IMR-90 (cell line): ENCODE results near the gene PLPP4. TPM values are rescaled to one million over a fixed set of nuclear protein-coding genes. Genes with fewer than 3 reads are reported as not detected.
A peak's percentile ranks its signal among the peaks of the same experiment; 100 is the strongest.

Experiments used
- ATAC-seq: fragments of 200-7000 bp; cut with Tn5 transposase; 2 replicates; pipeline ENCODE4 v1.9.1; 2020; ENCODE audit warnings: low read depth, mild to moderate bottlenecking, moderate library complexity
- BruUV-seq: library from RNA; stranded (reverse); fragments of 400-500 nt; replicated peaks from 2 replicates; lab custom pipeline; 2021; lab: Mats Ljungman, UMichigan
- CTCF ChIA-PET: fragments of 300-600 bp; formaldehyde crosslinking; extraction: SDS; loops from one replicate; lab custom pipeline; 2021; ENCODE audit warnings: antibody characterized with exemption; lab: Yijun Ruan, JAX
- POLR2A ChIA-PET: fragments of 300-600 bp; sonication (Branson Sonifier 250); formaldehyde crosslinking; loops from one replicate; lab custom pipeline; 2022; ENCODE audit warnings: antibody characterized with exemption; ENCODE audit not compliant: unreplicated experiment; lab: Charles Lee
- DNase-seq: peaks from one replicate; pipeline ENCODE4 v3.0.0; 2013
- H2AFZ ChIP-seq: replicated peaks from 2 replicates; pipeline ENCODE3; 2013; ENCODE audit warnings: low read length, mild to moderate bottlenecking; ENCODE audit not compliant: poor library complexity
- H2AK5ac ChIP-seq: 2 replicates; pipeline ENCODE4 v1.6.1; 2013; ENCODE audit warnings: low read depth, low read length, inconsistent platforms
- H2AK9ac ChIP-seq: replicated peaks from 2 replicates; pipeline ENCODE3; 2013; ENCODE audit warnings: mild to moderate bottlenecking, low read depth, low read length, moderate library complexity; ENCODE audit not compliant: poor library complexity
- H2BK120ac ChIP-seq: 2 replicates; pipeline ENCODE4 v1.6.1; 2013; ENCODE audit warnings: low read depth, low read length, inconsistent platforms
- H2BK15ac ChIP-seq: 3 replicates; pipeline ENCODE4 v1.6.1; 2013; ENCODE audit warnings: low read depth, low read length, inconsistent platforms
- H2BK20ac ChIP-seq: 2 replicates; pipeline ENCODE4 v1.6.1; 2013; ENCODE audit warnings: low read depth, mild to moderate bottlenecking, inconsistent platforms, low read length, moderate library complexity
- H2BK5ac ChIP-seq: 2 replicates; pipeline ENCODE4 v1.6.1; 2013; ENCODE audit warnings: mild to moderate bottlenecking, low read depth, low read length, inconsistent platforms; ENCODE audit not compliant: poor library complexity, severe bottlenecking
- H3K14ac ChIP-seq: replicated peaks from 2 replicates; pipeline ENCODE4 v1.6.1; 2013; ENCODE audit warnings: low read depth, low read length, inconsistent platforms
- H3K18ac ChIP-seq: 2 replicates; pipeline ENCODE4 v1.6.1; 2013; ENCODE audit warnings: low read depth, low read length, control low read depth
- H3K23ac ChIP-seq: 2 replicates; pipeline ENCODE4 v1.6.1; 2013; ENCODE audit warnings: low read depth, low read length, inconsistent platforms
- H3K27ac ChIP-seq: 2 replicates; pipeline ENCODE4 v1.5.1; 2013; ENCODE audit warnings: mild to moderate bottlenecking, control low read depth, low read length; ENCODE audit not compliant: insufficient read depth
- H3K27me3 ChIP-seq: 2 replicates; pipeline ENCODE4 v1.6.1; 2013; ENCODE audit warnings: low read length; ENCODE audit not compliant: control insufficient read depth, insufficient read depth
- H3K36me3 ChIP-seq: 2 replicates; pipeline ENCODE4 v1.6.1; 2013; ENCODE audit warnings: low read length, mixed read lengths; ENCODE audit not compliant: control insufficient read depth, insufficient read depth
- H3K4ac ChIP-seq: 2 replicates; pipeline ENCODE4 v1.6.1; 2013; ENCODE audit warnings: low read depth, low read length, inconsistent platforms
- H3K4me1 ChIP-seq: 2 replicates; pipeline ENCODE4 v1.6.1; 2013; ENCODE audit warnings: low read length, mixed read lengths; ENCODE audit not compliant: control insufficient read depth, insufficient read depth
- H3K4me2 ChIP-seq: 2 replicates; pipeline ENCODE4 v1.6.1; 2013; ENCODE audit warnings: low read depth, mild to moderate bottlenecking, control low read depth, low read length, moderate library complexity
- H3K4me3 ChIP-seq: 2 replicates; pipeline ENCODE4 v1.5.1; 2013; ENCODE audit warnings: low read depth, mild to moderate bottlenecking, control low read depth, low read length, moderate library complexity; ENCODE audit not compliant: insufficient read depth
- H3K56ac ChIP-seq: 2 replicates; pipeline ENCODE4 v1.6.1; 2013; ENCODE audit warnings: low read length, inconsistent platforms; ENCODE audit not compliant: insufficient read depth; ENCODE audit errors: extremely low read depth
- H3K79me1 ChIP-seq, 2 experiments: 2 replicates each; pipeline ENCODE4 v1.6.1; 2013; ENCODE audit warnings: low read length in 2 of 2, inconsistent platforms in 1 of 2, low read depth in 1 of 2
- H3K9ac ChIP-seq: 2 replicates; pipeline ENCODE4 v1.6.1; 2013; ENCODE audit warnings: low read depth, low read length, control low read depth
- H3K9me1 ChIP-seq: 2 replicates; pipeline ENCODE4 v1.6.1; 2013; ENCODE audit warnings: low read length, inconsistent platforms; ENCODE audit not compliant: insufficient read depth
- H3K9me3 ChIP-seq: 2 replicates; pipeline ENCODE4 v1.6.1; 2013; ENCODE audit warnings: low read length; ENCODE audit not compliant: control insufficient read depth, insufficient read depth
- H4K20me1 ChIP-seq: 2 replicates; pipeline ENCODE4 v1.6.1; 2013; ENCODE audit warnings: low read length, inconsistent platforms; ENCODE audit not compliant: insufficient read depth
- H4K5ac ChIP-seq: 2 replicates; pipeline ENCODE4 v1.6.1; 2013; ENCODE audit warnings: mild to moderate bottlenecking, low read depth, low read length, control low read depth
- H4K8ac ChIP-seq, 2 experiments: 2 replicates each; pipeline ENCODE4 v1.6.1; 2013; ENCODE audit warnings: low read depth in 2 of 2, low read length in 2 of 2, control low read depth in 1 of 2, inconsistent platforms in 1 of 2
- H4K91ac ChIP-seq: 2 replicates; pipeline ENCODE4 v1.6.1; 2013; ENCODE audit warnings: low read depth, low read length, inconsistent platforms; ENCODE audit not compliant: insufficient read depth
- CHD1 ChIP-seq: IDR thresholded peaks from 2 replicates; pipeline ENCODE4 v1.6.1; 2012; ENCODE audit warnings: low read depth, low read length, improper control_type of control experiment
- MAFK ChIP-seq: IDR thresholded peaks from 2 replicates; pipeline ENCODE4 v1.6.1; 2012; ENCODE audit warnings: low read depth, low read length, improper control_type of control experiment
- WGBS, 2 experiments: methylation state at CpG; one replicate each; pipeline versions ENCODE4 v1.1.5 to v1.1.7; 2013; ENCODE audit warnings: missing lambda C conversion rate in 2 of 2; ENCODE audit not compliant: insufficient read length in 1 of 2; ENCODE audit errors: extremely low coverage in 2 of 2; 5-methylcytosine and 5-hydroxymethylcytosine counted together
- dilution Hi-C: fragments of 300-500 bp; cut with HindIII; formaldehyde crosslinking; loops from one replicate; pipeline ENCODE4 v1.14.3; 2018; ENCODE audit warnings: low sequenced_read_pairs; ENCODE audit not compliant: unreplicated experiment
- in situ Hi-C: fragments of 300-500 bp; cut with MboI; formaldehyde crosslinking; loops from 3 replicates; pipeline ENCODE4 v1.14.3; 2019; ENCODE audit warnings: low sequenced_read_pairs, inconsistent platforms, mixed read lengths
- intact Hi-C: fragments of 100-400 bp; cut with micrococcal nuclease; formaldehyde crosslinking; loops from 2 replicates; pipeline ENCODE4 v1.10.0; 2022
- polyA plus RNA-seq, 3 experiments: library from polyadenylated mRNA; depleted of rRNA; stranded (reverse); fragments of >200 nt; gene quantifications; 2 replicates each; pipeline ENCODE4 v1.2.3, GENCODE V29; 2012; ENCODE audit warnings: low replicate concordance in 1 of 3
- total RNA-seq: library from RNA; depleted of rRNA; stranded (reverse); fragments of >200 nt; gene quantifications from 2 replicates; pipeline ENCODE4 v1.2.3, GENCODE V29; 2012

Gene PLPP4
- total and polyA plus RNA-seq, 2 of the 4 experiments (the other 2 are of a cell fraction) = 0.18 to 0.60 TPM

GRCh38 chr10:120475844-120476791 lies 19.1 kb downstream of the PLPP4 start:
- ATAC-seq (no peak), DNase-seq (no peak)
- no peaks in the 10 kb centered on the region for H3K4me1 ChIP-seq
- H4K91ac ChIP-seq = no peak overlapping the region
- no peaks in the 10 kb centered on the region for H3K27me3 ChIP-seq
- H3K4me3 ChIP-seq = no peak overlapping the region
- H3K79me1 ChIP-seq = no peaks in the 10 kb centered on the region
- no peak overlapping the region for H3K56ac ChIP-seq
- in situ Hi-C loops = no loop called here
- CTCF ChIA-PET = no interaction called here
- H3K23ac ChIP-seq = no peak overlapping the region
- POLR2A ChIA-PET = no interaction called here
- no peaks in the 10 kb centered on the region for H4K20me1 ChIP-seq
- peaks cover 23% of the 10 kb centered on the region for H3K9me3 ChIP-seq
- H3K27ac ChIP-seq = no peak overlapping the region
- no peak overlapping the region for H4K8ac ChIP-seq
- no peaks in the 10 kb centered on the region for H3K9me1 ChIP-seq
- no peak overlapping the region for H2BK20ac ChIP-seq
- 0 out of 2 replicates have a peak, but pooled peaks have one; percentile 8 for TF ChIP-seq MAFK
- TF ChIP-seq CHD1 = no peak
- WGBS, 2 experiments = 40% methylated on average over 1 of the region's 10 CpGs; no CpG with 5 or more reads in 1 of the 2 experiments
- H3K36me3 ChIP-seq = no peaks in the 10 kb centered on the region
- H3K4ac ChIP-seq = no peak overlapping the region
- no peak overlapping the region for H2AFZ ChIP-seq
- H3K14ac ChIP-seq = no peak overlapping the region
- dilution Hi-C loops = no loop called here
- H4K5ac ChIP-seq = no peak overlapping the region
- H3K4me2 ChIP-seq = no peak overlapping the region
- intact Hi-C loops = no loop called here
- H2BK5ac ChIP-seq = no peak overlapping the region
- H2AK5ac ChIP-seq = no peak overlapping the region
- BruUV-seq = no TSS peak
- no peak overlapping the region for H3K18ac ChIP-seq
- H3K9ac ChIP-seq = no peak overlapping the region
- H2AK9ac ChIP-seq = no peak overlapping the region
- H2BK15ac ChIP-seq = no peak overlapping the region
- no peak overlapping the region for H2BK120ac ChIP-seq
